Measurements from ENCODE around the gene SASH1.

GRCh38 chr6:148385379-148385778, 42.7 kb downstream of the SASH1 start:
- no peak for TF ChIP-seq CTCF (IDR thresholded peaks at IDR 0.05)
- no peak for TF ChIP-seq POLR2A (IDR thresholded peaks at IDR 0.05)

Measured in heart left ventricle (tissue), 13 donors.